Endothelial cell of umbilical vein (primary cell): ENCODE measurements around the gene SAMD11. TPM values are rescaled to one million over a fixed set of nuclear protein-coding genes. Genes with fewer than 3 reads are reported as not detected.

ENCODE experiments used
- BruUV-seq: library from RNA; stranded (reverse); fragments of 400-500 nt; replicated peaks from 2 replicates; lab custom pipeline; 2021; lab: Mats Ljungman, UMichigan
- CTCF ChIA-PET: fragments of 300-600, 350-600 bp; sonication (Branson Sonifier 250); formaldehyde crosslinking; loops from one replicate; lab custom pipeline; 2021; ENCODE audit warnings: antibody characterized with exemption, inconsistent platforms; lab: Charles Lee
- POLR2A ChIA-PET: fragments of 300-600, 350-600 bp; sonication (Branson Sonifier 250); formaldehyde crosslinking; loops from one replicate; lab custom pipeline; 2021; ENCODE audit warnings: antibody characterized with exemption, inconsistent platforms; lab: Charles Lee
- DNase-seq: peaks from one replicate; pipeline ENCODE4 v3.0.0-alpha.2; 2011; ENCODE audit warnings: low read depth, low spot score
- FAIRE-seq: peaks from 2 replicates; lab custom pipeline; 2011; peaks lifted over from hg19 to GRCh38; lab: Jason Lieb, UNC
- H2AFZ ChIP-seq: 2 replicates; pipeline ENCODE4 v1.6.0; 2012; ENCODE audit warnings: low read depth, low read length, control low read depth, inconsistent platforms
- H3K27ac ChIP-seq: 2 replicates; pipeline ENCODE4 v1.5.1; 2011; ENCODE audit warnings: low read depth, mild to moderate bottlenecking, control low read depth, low read length, moderate library complexity; ENCODE audit not compliant: insufficient read depth
- H3K27me3 ChIP-seq, 2 experiments: 2 replicates each; pipeline versions ENCODE4 v1.6.0 to v1.6.1; 2011; ENCODE audit warnings: low read length in 2 of 2, mixed read lengths in 1 of 2; ENCODE audit not compliant: control insufficient read depth in 2 of 2, insufficient read depth in 2 of 2
- H3K36me3 ChIP-seq, 2 experiments: 2 replicates in 1 of 2; 3 replicates in 1 of 2; pipeline ENCODE4 v1.5.1; 2011; ENCODE audit warnings: low read length in 2 of 2, mild to moderate bottlenecking in 1 of 2, moderate library complexity in 1 of 2; ENCODE audit not compliant: control insufficient read depth in 2 of 2, insufficient read depth in 2 of 2; ENCODE audit errors: extremely low read depth in 1 of 2
- H3K4me1 ChIP-seq: 3 replicates; pipeline ENCODE4 v1.5.1; 2011; ENCODE audit warnings: mild to moderate bottlenecking, low read length; ENCODE audit not compliant: control insufficient read depth, insufficient read depth; ENCODE audit errors: extremely low read depth
- H3K4me2 ChIP-seq: 2 replicates; pipeline ENCODE4 v1.6.1; 2011; ENCODE audit warnings: low read length, control low read depth, mixed read lengths; ENCODE audit not compliant: insufficient read depth
- H3K4me3 ChIP-seq, 3 experiments: fragments of 200-600 bp in 1 of 3; sonication (generic), shearing (Covaris generic) in 1 of 3; replicated peaks in 1 of 3; 2 replicates each; pipeline ENCODE4 v1.5.1; 2011 to 2016; ENCODE audit warnings: control low read depth in 3 of 3, low read length in 3 of 3, mild to moderate bottlenecking in 2 of 3, inconsistent platforms in 1 of 3, low read depth in 1 of 3, moderate library complexity in 1 of 3; ENCODE audit not compliant: insufficient read depth in 1 of 3
- H3K79me2 ChIP-seq: 2 replicates; pipeline ENCODE4 v1.6.0; 2012; ENCODE audit warnings: low read length, inconsistent platforms; ENCODE audit not compliant: control insufficient read depth, insufficient read depth
- H3K9ac ChIP-seq: replicated peaks from 2 replicates; pipeline ENCODE3; 2011; ENCODE audit warnings: low read length, control low read depth; ENCODE audit not compliant: insufficient read depth; ENCODE audit errors: extremely low read depth
- H3K9me1 ChIP-seq: replicated peaks from 3 replicates; pipeline ENCODE4 v1.6.0; 2011; ENCODE audit warnings: mild to moderate bottlenecking, low read length; ENCODE audit not compliant: control insufficient read depth, insufficient read depth; ENCODE audit errors: extremely low read depth
- H3K9me3 ChIP-seq: replicated peaks from 2 replicates; pipeline ENCODE4 v1.5.1; 2012; ENCODE audit warnings: low read length, inconsistent platforms; ENCODE audit not compliant: control insufficient read depth, insufficient read depth
- H4K20me1 ChIP-seq: replicated peaks from 2 replicates; pipeline ENCODE3; 2011; ENCODE audit warnings: mild to moderate bottlenecking, low read length; ENCODE audit not compliant: control insufficient read depth, insufficient read depth; ENCODE audit errors: extremely low read depth
- EZH2 ChIP-seq: IDR thresholded peaks from 2 replicates; pipeline ENCODE4 v1.6.1; 2012; ENCODE audit warnings: borderline replicate concordance, low read depth, mild to moderate bottlenecking, moderate library complexity, low read length, inconsistent platforms; ENCODE audit not compliant: severe bottlenecking
- GATA2 ChIP-seq: IDR thresholded peaks from 2 replicates; pipeline ENCODE4 v1.7.0; 2011; ENCODE audit warnings: low read depth, mild to moderate bottlenecking, moderate library complexity, mixed read lengths, low read length; ENCODE audit not compliant: insufficient read length, insufficient read depth
- JUN ChIP-seq: IDR thresholded peaks from 2 replicates; pipeline ENCODE4 v1.6.1; 2011; ENCODE audit warnings: borderline replicate concordance, low read depth; ENCODE audit not compliant: insufficient read length, insufficient read depth
- dilution Hi-C: fragments of 300-500 bp; cut with MboI; formaldehyde crosslinking; loops from one replicate; pipeline ENCODE4 v1.15.0; 2019; ENCODE audit warnings: low sequenced_read_pairs; ENCODE audit not compliant: extremely low pct_ligation_motif_present
- intact Hi-C: fragments of 100-400 bp; cut with micrococcal nuclease; formaldehyde crosslinking; loops from one replicate; pipeline ENCODE4 v1.10.0; 2022
- polyA plus RNA-seq, 4 experiments: library from polyadenylated mRNA; depleted of rRNA in 3 of 4; stranded (reverse) in 3 of 4; unstranded in 1 of 4; fragments of >200 nt; gene quantifications; 2 replicates each; pipeline versions ENCODE4 v1.2.1 to v1.2.3, GENCODE V29; 2011 to 2012; ENCODE audit warnings: missing spikeins in 1 of 4
- total RNA-seq: library from RNA; stranded (reverse); gene quantifications from 2 replicates; pipeline ENCODE4 v1.2.3, GENCODE V29; 2021
- TF ChIP-seq, protein P1 (sequence below): IDR thresholded peaks from 2 replicates; pipeline ENCODE4 v1.6.1; 2011; ENCODE audit not compliant: insufficient read depth, insufficient read length
- TF ChIP-seq, protein P2 (sequence below), 2 donors: IDR thresholded peaks; 1 replicate in 1 of 2; 2 replicates in 1 of 2; pipeline ENCODE4 v1.5.1; 2011; ENCODE audit warnings: low read length in 2 of 2, mild to moderate bottlenecking in 2 of 2, moderate library complexity in 2 of 2, control low read depth in 1 of 2, inconsistent platforms in 1 of 2, low read depth in 1 of 2; ENCODE audit not compliant: insufficient read depth in 1 of 2; ENCODE audit errors: extremely low read depth in 1 of 2

SAMD11 gene
- total and polyA plus RNA-seq, 2 donors (not counting 3 experiments of a cell fraction or from before 2014, with no cell fraction given) = not detected

DNA sequence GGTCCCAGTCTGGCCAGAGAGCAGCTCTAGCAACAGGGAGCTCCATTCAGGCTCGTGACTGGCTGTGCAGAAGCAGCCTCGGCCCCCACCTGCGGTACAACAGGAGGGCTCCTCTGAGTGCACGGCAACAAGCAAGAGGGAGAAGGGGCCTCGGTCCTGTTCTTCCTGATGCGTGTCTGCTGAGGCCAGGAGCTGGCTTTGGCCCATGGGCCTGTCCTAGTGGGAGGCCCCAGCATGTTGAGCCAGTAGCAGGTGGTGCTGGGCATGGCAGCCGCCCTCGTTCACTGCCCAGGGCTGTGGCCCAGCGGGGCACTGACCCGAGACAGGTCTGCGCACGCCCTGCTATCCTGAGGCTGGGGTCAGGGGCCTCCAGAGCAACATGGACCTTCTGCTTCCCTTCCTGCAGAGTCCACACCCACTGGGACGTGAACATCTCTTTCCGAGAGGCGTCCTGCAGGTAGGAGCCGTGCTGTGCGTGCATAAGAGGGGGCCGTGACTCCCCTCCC is 7.0 kb downstream of the SAMD11 start:
- ChIA-PET CTCF (interaction anchor here (1.0 to 2.9 kb wide), 5 partner anchors 8 to 40 kb away, joined by 3 to 13 read pairs (median 4); no protein-coding TSS in a partner anchor), POLR2A (no interaction called here)
- no peak for FAIRE-seq
- no peaks in the 10 kb centered on the region for H3K9me1 ChIP-seq
- dilution Hi-C loops (no loop called here), intact Hi-C loops (no loop called here)
- H3K4me2 ChIP-seq = no peak overlapping the region
- BruUV-seq = no TSS peak
- no peak overlapping the region for H3K27ac ChIP-seq
- no peaks in the 10 kb centered on the region for H3K9me3 ChIP-seq
- no peaks in the 10 kb centered on the region for H4K20me1 ChIP-seq
- no peak overlapping the region for H3K9ac ChIP-seq
- no peaks in the 10 kb centered on the region for H3K79me2 ChIP-seq
- H3K4me3 ChIP-seq = no peak overlapping the region
- TF ChIP-seq EZH2 (no peak), JUN (no peak), GATA2 (no peak)
- TF ChIP-seq, protein P1, sequence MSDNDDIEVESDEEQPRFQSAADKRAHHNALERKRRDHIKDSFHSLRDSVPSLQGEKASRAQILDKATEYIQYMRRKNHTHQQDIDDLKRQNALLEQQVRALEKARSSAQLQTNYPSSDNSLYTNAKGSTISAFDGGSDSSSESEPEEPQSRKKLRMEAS = no peak
- TF ChIP-seq, protein P2, sequence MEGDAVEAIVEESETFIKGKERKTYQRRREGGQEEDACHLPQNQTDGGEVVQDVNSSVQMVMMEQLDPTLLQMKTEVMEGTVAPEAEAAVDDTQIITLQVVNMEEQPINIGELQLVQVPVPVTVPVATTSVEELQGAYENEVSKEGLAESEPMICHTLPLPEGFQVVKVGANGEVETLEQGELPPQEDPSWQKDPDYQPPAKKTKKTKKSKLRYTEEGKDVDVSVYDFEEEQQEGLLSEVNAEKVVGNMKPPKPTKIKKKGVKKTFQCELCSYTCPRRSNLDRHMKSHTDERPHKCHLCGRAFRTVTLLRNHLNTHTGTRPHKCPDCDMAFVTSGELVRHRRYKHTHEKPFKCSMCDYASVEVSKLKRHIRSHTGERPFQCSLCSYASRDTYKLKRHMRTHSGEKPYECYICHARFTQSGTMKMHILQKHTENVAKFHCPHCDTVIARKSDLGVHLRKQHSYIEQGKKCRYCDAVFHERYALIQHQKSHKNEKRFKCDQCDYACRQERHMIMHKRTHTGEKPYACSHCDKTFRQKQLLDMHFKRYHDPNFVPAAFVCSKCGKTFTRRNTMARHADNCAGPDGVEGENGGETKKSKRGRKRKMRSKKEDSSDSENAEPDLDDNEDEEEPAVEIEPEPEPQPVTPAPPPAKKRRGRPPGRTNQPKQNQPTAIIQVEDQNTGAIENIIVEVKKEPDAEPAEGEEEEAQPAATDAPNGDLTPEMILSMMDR (IDR thresholded peaks at IDR 0.05; ENCODE audit: extremely low read depth in 1 of 2, insufficient read depth in 1 of 2, low read depth in 1 of 2, low read length in 2 of 2) = no peak
- H3K27me3 ChIP-seq = peaks cover 20 to 27% of the 10 kb centered on the region in 2 experiments
- H3K4me1 ChIP-seq = no peaks in the 10 kb centered on the region
- DNase-seq = no peak
- H3K36me3 ChIP-seq = no peaks in the 10 kb centered on the region
- no peak overlapping the region for H2AFZ ChIP-seq
